ENCODE measurements around the gene ARHGEF16. TPM values are rescaled to one million over a fixed set of nuclear protein-coding genes. Genes with fewer than 3 reads are reported as not detected.

Gene ARHGEF16
- polyA plus RNA-seq, 1 of the 3 experiments (the other 2 are of a cell fraction), result 0.18 TPM

GRCh38 chr1:3518756-3519155 is 64.3 kb downstream of the ARHGEF16 start:
- Histone ChIP-seq H3K9ac (no peak overlapping the region), H3K36me3 (replicated peaks in 1 of 2; ENCODE audit: control insufficient read depth in 1 of 2, insufficient read depth in 2 of 2, low read length in 1 of 2) (no peaks in the 10 kb centered on the region), H3K9me2 (no peaks in the 10 kb centered on the region), H2AFZ (ENCODE audit: low read depth) (no peak overlapping the region), H3K79me2 (ENCODE audit: insufficient read depth) (no peaks in the 10 kb centered on the region), H4K20me1 (ENCODE audit: insufficient read depth) (no peaks in the 10 kb centered on the region), H3K27ac (ENCODE audit: low read depth in 2 of 2, low read length in 1 of 2) (peak overlapping the region in 1 of 2 experiments; percentile 93; a peak in 1 of 4 replicates), H3K4me2 (no peak overlapping the region), H3F3A (replicated peaks; ENCODE audit: insufficient read depth) (no peaks in the 10 kb centered on the region), H3K9me3 (no peaks in the 10 kb centered on the region), H3K27me3 (ENCODE audit: insufficient read depth) (no peaks in the 10 kb centered on the region), H3K4me3 (ENCODE audit: low read depth in 2 of 2, low read length in 1 of 2) (no peak overlapping the region), H3K4me1 (ENCODE audit: control insufficient read depth in 1 of 2, insufficient read depth in 2 of 2, low read depth in 1 of 2, low read length in 1 of 2) (peaks cover 0 to 61% of the 10 kb centered on the region in 2 experiments; a peak in 1 of 4 replicates)
- DNase-seq, result no peak
- 100% methylated on average over 2 of the region's 8 CpGs for WGBS (ENCODE audit: low lambda C conversion rate)
- POLR2A ChIA-PET, result no interaction called here
- TF ChIP-seq SIN3A (IDR thresholded peaks at IDR 0.05; ENCODE audit: borderline replicate concordance, low read depth, low read length) (no peak), USF1 (IDR thresholded peaks at IDR 0.05; ENCODE audit: borderline replicate concordance, low read depth) (no peak), ZBTB33 (IDR thresholded peaks at IDR 0.05; ENCODE audit: borderline replicate concordance, low read depth) (no peak)
- CTCF ChIA-PET, result interaction anchor here (0.8 to 3.4 kb wide), 22 partner anchors 8 to 202 kb away, joined by 3 to 18 read pairs (median 5); no protein-coding TSS in a partner anchor

DNA sequence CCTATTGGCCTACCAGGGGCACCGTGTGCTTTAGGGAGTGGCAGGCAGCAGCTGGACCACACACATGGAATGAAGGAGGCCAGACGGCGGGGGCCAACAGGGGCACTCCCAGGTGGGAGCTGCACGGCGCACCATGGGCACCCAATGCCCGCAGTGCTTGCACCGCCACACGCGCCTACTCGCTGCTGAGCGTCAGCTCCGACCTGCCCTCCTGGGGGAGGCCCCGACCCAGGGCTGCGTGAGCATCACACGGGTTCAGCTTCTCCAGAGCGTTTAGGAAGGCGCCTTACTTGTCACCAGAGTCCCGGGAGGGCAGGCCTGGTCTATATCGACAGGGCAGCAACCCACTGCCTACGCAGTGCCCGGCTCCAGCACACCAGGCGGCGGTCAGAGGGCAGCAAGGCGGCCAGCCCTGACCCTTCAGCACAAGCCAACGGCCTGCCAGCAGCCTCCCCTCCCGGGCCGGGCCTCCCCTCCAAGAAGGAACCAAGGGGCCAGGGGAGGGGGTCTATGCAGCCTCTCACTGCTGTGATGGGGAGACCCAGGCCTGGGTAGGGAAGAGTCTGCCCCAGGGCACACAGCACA is 64.9 kb downstream of the ARHGEF16 start:
- no peak for DNase-seq
- POLR2A ChIA-PET, result no interaction called here
- peaks cover 0 to 67% of the 10 kb centered on the region in 2 experiments; a peak in 1 of 4 replicates for H3K4me1 ChIP-seq (ENCODE audit: control insufficient read depth in 1 of 2, insufficient read depth in 2 of 2, low read depth in 1 of 2, low read length in 1 of 2)
- WGBS (ENCODE audit: low lambda C conversion rate), result 86% methylated on average over 8 of the region's 27 CpGs
- H3K9me2 ChIP-seq, result no peaks in the 10 kb centered on the region
- H3K27me3 ChIP-seq (ENCODE audit: insufficient read depth), result no peaks in the 10 kb centered on the region
- CTCF ChIA-PET, result interaction anchor here (0.8 to 3.4 kb wide), 9 partner anchors 11 to 100 kb away, joined by 3 to 18 read pairs (median 7); no protein-coding TSS in a partner anchor
- H3F3A ChIP-seq (replicated peaks; ENCODE audit: insufficient read depth), result no peaks in the 10 kb centered on the region
- H3K36me3 ChIP-seq (replicated peaks in 1 of 2; ENCODE audit: control insufficient read depth in 1 of 2, insufficient read depth in 2 of 2, low read length in 1 of 2), result no peaks in the 10 kb centered on the region
- TF ChIP-seq RAD21 (IDR thresholded peaks at IDR 0.05; ENCODE audit: low read length) (no peak), SMC3 (IDR thresholded peaks at IDR 0.05; ENCODE audit: low read depth, low read length) (no peak), POLR2AphosphoS5 (IDR thresholded peaks at IDR 0.05; ENCODE audit: low read depth, low read length) (no peak), TAF1 (IDR thresholded peaks at IDR 0.05; ENCODE audit: borderline replicate concordance, low read depth, low read length) (no peak), TCF12 (IDR thresholded peaks at IDR 0.05) (no peak), EZH2phosphoT487 (IDR thresholded peaks at IDR 0.05; ENCODE audit: borderline replicate concordance, low read depth) (no peak), YY1 (IDR thresholded peaks at IDR 0.05; ENCODE audit: low read depth) (no peak), ELF1 (IDR thresholded peaks at IDR 0.05) (no peak)
- TF ChIP-seq, protein P1, sequence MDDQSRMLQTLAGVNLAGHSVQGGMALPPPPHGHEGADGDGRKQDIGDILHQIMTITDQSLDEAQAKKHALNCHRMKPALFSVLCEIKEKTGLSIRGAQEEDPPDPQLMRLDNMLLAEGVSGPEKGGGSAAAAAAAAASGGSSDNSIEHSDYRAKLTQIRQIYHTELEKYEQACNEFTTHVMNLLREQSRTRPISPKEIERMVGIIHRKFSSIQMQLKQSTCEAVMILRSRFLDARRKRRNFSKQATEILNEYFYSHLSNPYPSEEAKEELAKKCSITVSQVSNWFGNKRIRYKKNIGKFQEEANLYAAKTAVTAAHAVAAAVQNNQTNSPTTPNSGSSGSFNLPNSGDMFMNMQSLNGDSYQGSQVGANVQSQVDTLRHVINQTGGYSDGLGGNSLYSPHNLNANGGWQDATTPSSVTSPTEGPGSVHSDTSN (IDR thresholded peaks at IDR 0.05), result no peak
- H3K9me3 ChIP-seq, result no peaks in the 10 kb centered on the region
- no peaks in the 10 kb centered on the region for H4K20me1 ChIP-seq (ENCODE audit: insufficient read depth)
- H3K9ac ChIP-seq, result no peak overlapping the region
- peak overlapping the region in 1 of 2 experiments; percentile 5; a peak in 1 of 4 replicates for H3K27ac ChIP-seq (ENCODE audit: low read depth in 2 of 2, low read length in 1 of 2)
- no peak overlapping the region for H3K4me2 ChIP-seq
- no peaks in the 10 kb centered on the region for H3K79me2 ChIP-seq (ENCODE audit: insufficient read depth)
- no peak overlapping the region for H2AFZ ChIP-seq (ENCODE audit: low read depth)
- H3K4me3 ChIP-seq (ENCODE audit: low read depth in 2 of 2, low read length in 1 of 2), result no peak overlapping the region

All from SK-N-SH (cell line).